HG02610 (cell line): ENCODE results near the gene MAPK8IP2.
"Not testable (repeated sequence)": the region's sequence is repeated elsewhere in the genome, so short reads cannot be mapped to it uniquely, and the experiment has no call there.

Experiments used
- ATAC-seq: cut with Tn5 transposase; IDR thresholded peaks from one replicate; pipeline ENCODE4 v1.9.1; 2021; ENCODE audit warnings: mild to moderate bottlenecking, moderate library complexity; ENCODE audit not compliant: unreplicated experiment

MAPK8IP2 gene

DNA sequence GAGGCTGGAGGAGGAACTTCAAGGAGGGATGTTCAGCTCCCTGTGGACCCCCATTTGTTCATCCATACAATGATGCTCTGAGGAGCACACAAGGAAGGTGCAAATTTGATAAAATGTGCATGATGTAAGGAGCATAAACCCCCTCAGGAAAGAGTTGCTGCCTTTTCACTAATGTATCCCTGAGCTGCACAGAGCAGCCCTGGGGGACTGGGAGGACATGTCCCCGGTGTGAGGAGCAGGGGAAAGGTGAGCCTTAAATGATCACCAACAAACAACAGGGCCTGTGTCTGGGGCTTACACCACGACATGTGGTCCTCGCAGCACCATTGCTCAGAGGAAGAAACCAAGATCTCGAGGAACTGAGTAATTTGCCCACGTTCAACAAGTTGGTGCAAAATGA lies 3.5 kb upstream of the MAPK8IP2 start:
- ATAC-seq: no peak

DNA sequence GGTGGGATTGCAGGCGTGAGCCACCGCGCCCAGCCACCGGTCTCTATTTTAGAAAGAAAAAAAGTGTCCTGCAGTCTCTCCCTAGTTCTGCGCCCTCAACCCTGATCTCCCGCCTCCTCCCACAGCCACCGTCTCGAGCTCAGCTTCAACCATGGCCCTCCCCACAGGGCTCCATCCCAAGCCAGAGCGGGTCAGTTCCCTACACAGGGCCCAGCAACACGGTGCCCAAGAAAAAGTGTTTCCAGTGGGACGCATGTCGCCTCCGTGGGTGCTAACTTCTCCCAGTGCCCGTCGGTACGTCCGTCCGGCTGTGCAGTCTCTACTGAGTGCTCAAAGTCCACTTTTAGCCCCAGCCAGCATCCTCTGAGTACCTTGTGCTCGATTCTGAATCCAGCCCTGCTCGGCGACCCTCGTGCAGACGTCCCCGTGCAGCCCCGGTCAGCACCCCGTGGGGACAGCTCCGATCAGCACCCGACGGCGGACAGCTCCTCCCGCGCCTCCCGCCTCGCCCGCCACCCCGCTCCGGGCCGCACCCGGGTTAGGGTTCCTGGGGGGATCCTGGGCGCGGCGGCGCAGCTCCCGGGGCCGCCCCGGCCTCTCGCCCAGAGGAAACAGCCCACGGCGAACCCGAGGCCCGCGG lies 657 bp upstream of the MAPK8IP2 start:
- ATAC-seq: no peak

DNA sequence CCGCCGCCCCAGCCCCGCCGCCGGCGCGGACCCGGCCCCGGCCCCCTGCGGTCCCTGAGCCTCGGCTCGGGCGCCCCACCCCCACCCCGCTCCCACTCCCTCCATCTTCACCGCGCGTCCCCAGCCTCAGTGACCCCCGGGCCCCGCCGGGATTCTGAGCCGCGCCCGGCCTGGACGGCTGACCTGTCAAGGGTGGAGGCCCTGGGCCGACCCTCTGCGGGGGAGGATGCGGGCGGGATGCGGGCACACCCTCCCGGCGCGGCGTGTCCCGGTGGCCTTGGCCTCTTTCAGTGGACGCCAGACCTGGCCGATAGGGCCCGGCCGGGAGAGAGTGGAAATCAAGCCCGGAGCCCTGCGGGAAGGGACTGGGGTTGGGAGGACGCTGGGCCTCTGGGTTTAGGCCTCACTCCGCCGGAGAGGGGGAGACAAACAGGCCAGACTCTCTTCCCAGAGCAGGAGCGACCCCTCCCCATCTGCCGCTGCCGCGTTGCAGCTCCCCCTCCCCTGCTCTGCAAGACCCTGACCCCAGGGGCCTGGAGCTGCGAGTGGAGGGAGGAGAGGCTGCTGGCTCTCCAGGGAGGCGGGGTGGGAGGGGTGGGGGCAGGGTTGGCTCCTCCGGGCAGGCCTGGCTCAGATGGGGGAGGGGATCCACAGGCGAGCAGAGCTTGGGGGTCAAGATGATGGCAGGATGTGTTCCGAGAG lies 525 bp downstream of the MAPK8IP2 start:
- ATAC-seq: no peak

DNA sequence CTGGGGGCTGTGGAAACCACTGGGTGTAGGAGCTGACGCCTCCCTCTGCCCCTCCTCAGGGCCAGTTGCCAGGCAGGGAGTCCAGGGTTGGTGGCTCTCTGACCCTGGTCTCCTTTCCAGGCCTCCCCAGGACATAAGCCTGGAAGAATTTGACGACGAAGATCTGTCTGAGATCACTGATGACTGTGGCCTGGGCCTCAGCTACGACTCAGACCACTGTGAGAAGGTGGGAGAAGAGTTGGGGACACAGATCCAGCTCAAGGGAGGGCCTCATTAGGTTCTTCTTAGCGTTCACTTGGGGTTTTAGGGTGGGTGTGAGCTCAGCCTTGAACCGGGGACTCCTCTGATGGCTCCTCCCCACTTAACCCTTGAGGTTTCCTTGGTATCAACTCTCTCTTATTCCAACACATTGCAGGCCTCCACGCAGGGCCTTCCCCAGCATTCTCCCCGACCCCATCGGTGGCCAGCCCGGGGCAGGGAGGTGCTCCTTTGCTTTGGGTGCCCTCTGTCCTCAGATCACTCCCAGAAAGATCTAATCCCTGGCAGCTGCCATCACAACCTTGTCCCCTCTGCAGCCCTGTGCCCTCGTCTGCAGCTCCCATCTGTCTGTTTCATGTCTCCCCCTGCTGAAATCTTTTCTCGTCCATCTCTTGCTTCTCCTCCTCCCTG lies 1.2 kb downstream of the MAPK8IP2 start:
- no peak for ATAC-seq

DNA sequence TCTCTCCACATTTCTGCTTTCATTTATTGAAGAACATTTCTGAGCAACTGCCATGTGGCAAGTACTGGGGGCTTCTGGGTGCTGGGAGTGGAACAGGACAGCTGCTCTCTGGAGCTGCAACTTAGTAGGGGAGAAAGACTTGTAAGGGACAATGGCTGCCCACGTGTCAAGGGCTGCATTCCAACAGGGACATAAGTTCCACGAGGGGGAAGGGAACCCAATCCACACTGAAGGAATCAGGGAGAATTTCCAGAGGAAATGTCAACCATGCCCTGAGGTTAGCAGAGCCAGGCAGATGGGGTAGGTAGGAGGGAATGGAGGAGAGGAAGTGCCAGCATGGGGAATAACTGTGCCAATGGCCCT lies 1.7 kb downstream of the MAPK8IP2 start:
- ATAC-seq: no peak

DNA sequence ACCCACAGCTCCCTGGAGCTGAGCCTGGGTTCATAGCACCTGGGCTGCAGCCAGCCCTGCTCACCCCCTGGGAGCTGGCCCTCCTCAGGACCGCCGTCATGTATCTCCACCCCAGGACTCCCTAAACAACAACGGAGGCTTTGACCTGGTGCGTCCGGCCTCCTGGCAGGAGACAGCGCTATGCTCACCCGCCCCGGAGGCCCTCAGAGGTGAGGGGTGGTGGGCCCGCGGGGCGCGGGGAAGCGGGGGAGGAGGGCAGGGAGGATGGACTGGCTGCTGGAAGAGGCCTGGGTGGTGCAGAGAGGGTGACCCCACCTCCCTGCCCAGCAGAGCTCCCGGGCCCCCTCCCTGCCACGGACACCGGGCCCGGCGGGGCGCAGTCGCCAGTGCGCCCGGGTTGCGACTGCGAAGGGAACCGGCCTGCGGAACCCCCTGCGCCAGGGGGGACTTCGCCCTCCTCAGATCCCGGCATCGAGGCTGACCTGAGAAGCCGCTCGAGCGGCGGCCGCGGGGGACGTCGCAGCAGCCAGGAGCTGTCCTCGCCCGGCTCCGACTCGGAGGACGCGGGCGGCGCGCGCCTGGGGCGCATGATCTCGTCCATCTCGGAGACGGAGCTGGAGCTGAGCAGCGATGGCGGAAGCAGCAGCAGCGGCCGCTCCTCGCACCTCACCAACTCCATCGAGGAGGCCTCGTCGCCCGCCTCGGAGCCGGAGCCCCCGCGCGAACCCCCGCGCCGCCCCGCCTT lies 3.1 kb downstream of the MAPK8IP2 start:
- ATAC-seq: no peak

DNA sequence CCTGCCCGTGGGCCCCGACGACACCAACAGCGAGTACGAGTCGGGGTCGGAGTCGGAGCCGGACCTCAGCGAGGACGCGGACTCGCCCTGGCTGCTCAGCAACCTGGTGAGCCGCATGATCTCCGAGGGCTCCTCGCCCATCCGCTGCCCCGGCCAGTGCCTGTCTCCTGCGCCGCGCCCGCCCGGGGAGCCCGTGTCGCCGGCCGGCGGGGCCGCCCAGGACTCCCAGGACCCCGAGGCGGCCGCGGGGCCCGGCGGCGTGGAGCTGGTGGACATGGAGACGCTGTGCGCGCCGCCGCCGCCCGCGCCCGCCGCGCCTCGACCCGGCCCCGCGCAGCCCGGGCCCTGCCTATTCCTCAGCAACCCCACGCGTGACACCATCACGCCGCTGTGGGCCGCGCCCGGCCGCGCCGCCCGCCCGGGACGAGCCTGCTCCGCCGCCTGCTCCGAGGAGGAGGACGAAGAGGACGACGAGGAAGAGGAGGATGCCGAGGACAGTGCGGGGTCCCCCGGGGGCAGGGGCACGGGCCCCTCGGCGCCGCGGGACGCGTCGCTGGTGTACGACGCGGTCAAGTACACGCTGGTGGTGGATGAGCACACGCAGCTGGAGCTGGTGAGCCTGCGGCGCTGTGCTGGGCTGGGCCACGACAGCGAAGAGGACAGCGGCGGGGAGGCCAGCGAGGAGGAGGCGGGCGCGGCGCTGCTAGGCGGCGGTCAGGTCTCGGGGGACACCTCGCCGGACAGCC lies 3.8 kb downstream of the MAPK8IP2 start:
- no peak for ATAC-seq

DNA sequence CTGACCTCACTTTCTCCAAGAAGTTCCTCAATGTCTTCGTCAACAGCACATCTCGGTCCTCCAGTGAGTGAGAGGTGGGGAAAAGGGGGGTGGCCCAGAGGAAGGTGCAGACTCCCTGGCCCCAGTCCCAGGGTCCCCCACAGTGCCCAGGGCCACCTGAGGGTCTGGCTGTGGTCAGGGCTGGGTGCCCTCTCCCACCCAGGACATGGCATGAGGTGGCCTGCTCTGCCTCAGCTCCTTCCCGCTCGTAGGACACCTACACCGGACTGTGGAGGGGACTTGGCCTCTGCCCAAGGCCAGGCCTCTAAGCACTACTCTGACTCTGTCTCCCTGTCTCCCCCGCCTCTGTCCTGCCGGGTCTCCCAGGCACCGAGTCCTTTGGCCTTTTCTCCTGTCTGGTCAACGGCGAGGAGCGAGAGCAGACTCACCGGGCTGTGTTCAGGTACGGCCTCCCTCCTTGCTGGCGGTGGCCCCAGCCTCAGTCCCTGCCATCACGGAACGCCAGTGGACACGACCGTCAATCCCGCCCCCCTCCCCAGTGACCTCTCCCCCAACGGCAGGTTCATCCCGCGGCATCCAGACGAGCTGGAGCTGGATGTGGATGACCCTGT lies 4.5 kb downstream of the MAPK8IP2 start:
- ATAC-seq: no peak

DNA sequence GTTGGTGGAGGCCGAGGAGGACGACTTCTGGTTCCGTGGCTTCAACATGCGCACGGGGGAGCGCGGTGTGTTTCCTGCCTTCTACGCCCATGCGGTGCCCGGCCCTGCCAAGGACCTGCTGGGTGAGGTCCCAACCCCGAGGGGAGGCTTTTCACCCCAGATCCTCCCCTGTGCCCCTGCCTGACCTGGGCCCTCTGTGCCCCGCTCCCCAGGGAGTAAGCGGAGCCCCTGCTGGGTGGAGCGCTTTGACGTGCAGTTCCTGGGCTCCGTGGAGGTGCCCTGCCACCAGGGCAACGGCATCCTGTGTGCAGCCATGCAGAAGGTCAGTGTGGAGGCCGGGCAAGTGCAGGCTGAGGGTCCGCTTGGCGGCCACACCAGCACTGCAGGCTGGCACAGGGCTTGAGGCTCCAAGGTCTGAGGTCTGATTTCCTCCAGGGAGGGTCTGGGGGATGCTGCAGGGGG lies 5.1 kb downstream of the MAPK8IP2 start:
- no peak for ATAC-seq

DNA sequence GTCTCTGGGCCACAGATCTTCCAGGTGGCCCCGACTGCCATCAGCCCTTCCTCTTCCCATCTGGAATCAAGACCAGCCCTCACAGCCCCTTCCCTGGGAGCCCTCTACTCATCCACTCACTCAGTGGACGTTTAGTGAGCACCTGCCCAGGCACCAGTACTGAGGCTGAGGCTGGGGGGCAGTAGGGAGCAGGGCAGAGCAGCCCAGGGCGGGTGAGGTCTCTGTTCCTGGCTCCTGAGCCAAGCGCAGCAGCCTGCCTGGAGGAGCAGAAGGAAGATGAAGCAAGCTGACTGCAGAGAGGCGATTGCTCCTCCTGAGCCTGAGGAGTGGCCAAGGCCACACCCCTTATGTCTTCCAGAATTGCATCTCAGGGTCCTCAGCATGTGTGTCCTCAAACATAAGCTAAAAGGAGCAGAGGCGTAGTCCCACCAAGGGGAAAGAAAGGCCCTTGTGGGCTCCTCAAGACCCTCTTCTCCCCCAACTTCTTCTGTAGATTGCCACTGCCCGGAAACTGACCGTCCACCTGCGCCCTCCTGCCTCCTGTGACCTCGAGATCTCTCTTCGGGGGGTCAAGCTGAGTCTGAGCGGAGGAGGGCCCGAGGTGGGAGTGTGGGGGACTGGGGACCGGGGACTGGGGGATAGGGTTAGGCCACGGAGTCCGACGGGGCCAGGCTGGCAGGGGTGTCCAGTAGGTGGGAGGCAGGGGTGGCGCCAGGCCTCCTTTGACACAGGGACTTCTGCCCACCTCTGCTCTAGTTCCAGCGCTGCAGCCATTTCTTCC lies 5.8 kb downstream of the MAPK8IP2 start:
- no peak for ATAC-seq

DNA sequence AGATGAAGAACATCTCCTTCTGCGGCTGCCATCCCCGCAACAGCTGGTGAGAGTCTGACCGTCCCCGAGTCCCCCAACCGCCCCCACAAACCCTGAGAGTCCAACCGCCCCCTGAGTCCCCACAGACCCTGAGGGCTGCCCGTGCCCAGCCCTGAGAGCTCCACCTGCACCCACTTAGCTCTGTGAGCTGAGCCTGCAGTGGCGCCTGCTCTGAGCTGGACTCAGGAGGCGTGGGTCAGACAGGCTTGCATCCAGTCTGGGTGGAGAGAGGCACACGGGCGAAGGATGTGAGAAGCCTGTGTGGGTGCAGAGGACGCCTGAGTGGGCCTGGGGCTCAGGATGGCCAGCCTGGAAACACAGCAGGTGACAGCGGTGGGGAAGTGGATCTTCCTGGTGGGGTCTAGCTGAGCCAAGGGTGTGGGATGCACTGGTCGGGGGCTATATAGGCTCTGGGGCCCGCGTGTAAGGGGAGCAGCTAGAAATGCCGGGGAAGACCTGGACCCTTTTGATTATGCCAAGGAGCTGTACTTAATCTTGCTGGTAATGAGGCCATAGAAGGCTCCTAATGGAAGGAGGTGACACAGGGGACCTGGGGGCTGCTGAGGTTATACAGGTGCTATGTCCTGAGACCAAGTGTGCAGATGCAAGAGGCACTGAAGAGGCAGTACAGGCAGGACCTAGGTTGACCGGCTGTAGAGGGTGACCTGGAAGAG lies 6.5 kb downstream of the MAPK8IP2 start:
- no peak for ATAC-seq

DNA sequence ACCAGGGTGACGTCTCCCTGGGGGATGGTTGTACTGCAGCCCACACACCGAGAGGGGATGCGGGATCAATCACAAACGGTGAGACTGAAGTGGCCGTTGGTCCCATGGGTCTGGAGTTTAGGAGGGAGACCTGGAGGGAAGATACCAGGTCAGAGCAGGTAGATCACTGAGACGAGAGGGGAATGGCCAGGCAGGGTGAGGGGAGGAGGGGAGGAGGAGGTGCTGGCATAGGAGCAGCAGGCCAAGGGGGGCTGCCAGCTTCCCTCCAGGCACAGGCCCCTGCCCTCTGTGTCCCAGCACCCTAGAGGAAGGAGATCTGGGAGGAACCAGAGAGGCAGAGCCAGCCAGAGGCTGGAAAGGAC lies 7.0 kb downstream of the MAPK8IP2 start:
- ATAC-seq: no peak

DNA sequence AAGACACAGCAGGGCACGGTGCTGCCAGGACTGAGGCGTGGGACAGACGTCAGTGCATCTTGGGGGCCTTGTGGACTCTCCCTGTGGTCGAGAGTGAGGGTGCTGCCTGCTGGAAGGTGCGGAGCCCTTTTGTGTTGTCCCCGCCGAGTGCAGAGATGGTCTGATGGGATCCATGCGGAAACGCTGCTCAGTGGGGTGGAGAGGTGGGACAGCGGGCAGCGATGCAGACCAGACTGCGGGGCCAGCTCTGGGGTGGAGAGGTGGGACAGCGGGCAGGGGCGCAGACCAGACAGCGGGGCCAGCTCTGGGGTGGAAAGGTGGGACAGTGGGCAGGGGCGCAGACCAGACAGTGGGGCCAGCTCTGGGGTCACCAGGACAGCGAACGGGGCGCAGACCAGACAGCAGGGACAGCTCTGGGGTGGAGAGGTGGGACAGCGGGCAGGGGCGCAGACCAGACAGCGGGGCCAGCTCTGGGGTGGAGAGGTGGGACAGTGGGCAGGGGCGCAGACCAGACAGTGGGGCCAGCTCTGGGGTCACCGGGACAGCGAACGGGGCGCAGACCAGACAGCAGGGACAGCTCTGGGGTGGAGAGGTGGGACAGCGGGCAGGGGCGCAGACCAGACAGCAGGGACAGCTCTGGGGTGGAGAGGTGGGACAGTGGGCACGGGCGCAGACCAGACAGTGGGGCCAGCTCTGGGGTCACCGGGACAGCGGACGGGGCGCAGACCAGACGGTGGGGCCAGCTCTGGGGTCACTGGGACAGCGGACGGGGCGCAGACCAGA lies 7.7 kb downstream of the MAPK8IP2 start:
- not testable (repeated sequence) for ATAC-seq

DNA sequence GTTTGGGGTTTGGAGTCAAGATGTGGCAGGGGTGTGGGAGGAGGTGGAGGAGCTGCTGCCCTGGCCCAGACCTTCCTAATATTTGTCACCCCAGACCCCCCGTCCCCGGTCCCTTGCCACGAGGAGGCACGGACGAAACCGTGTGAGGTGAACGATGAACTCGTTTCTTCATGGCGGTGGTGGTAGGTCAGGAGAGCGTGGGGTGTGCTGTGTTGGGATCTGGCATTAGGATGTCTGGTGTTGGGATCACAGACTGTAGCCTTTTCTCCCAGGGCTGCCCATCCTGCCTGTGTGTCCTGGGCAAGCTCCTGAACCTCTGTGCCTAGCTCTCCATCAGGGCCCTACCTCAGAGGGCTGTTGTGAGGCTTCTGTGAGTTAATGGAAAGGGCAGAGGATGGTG lies 8.4 kb downstream of the MAPK8IP2 start:
- no peak for ATAC-seq

DNA sequence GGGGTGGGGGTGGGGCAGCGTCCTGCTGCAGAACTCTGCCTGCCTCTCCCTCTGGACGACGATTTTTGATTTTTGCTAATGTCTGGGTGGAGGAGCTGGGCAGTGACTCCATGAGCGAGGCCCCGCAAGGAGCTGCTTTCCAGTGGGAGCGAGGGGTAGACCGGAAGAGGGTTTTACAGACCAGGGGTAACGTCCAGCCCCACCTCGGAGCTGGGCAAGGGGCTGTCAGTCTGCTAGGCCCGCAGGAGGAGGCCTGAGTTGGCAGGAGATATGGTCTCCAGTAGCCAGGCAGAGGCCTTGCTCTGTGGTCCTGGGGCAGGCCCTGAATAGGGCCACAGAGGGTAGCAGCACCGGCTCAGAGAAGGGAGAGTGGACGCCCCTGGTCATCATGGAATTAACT lies 9.0 kb downstream of the MAPK8IP2 start:
- ATAC-seq: no peak

DNA sequence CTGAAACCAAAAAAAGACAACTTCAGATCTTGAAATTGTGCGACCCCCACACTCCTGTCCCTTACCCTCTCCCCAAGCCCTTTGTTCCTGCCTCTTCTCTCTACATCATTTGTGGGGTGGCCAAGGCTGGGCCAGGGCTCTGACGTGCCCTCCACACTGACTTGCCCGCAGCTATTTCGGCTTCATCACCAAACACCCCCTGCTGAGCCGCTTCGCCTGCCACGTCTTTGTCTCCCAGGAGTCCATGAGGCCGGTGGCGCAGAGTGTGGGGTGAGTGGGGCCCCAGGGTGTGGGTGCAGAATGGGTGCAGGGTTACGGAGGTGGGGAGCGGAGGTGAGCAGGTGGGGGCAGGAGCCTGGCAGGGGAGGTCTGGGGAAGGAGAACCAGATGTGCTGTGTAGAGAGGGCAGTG lies 9.5 kb downstream of the MAPK8IP2 start:
- ATAC-seq: no peak

DNA sequence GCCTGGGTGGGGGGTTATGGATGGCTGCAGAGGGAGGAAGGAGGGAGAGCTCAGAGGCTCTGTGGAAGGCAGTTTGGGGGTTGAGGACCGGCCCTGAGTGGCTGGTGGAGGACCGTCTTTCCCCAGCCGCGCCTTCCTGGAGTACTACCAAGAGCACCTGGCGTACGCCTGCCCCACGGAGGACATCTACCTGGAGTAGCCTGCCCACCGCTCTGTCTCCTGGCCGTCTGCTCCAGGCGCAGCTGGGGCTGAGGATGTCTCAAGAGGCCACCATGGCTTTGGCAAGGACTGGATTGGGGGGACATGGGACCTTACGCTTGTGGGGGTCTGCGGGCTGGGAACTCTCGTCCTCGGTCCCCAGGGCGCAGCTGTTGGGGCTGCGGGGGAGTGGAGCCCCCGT lies 10.0 kb downstream of the MAPK8IP2 start:
- no peak for ATAC-seq

DNA sequence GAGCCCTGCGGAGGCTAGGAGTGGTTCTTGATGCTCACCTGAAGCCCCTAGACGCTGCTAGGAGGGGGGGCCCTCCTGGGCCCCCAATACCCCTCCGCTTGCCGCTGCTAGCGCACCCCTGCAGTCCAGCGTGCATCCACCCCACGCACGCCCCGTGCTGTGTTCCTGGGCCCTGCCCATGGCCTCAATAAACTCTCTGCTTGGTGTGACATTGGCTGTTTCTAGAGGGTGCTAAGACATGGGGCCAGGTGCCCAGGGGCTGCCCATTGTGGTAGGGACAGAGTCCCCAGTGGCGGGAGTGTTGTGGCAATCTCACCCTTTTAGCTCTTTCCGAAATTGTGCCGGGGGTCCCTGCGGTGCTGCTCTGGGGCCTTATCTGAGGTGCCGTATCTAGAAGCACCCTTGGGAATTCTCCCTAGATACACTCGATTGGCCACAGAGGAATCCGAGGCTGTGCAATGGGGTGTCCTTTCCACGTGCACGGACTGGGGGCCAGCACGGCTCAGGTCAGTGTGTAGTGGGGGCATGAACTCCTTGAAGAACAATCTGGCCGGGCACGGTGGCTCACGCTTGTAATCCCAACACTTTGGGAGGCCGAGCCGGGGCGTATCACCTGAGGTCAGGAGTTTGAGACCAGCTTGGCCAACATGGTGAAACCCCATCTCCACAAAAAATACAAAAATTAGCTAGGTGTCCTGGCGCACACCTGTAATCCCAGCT lies 10.9 kb downstream of the MAPK8IP2 start:
- ATAC-seq: no peak
